H1 (cell line): ENCODE results near the gene PPP1R1C. TPM values are rescaled to one million over a fixed set of nuclear protein-coding genes. Genes with fewer than 3 reads are reported as not detected.

ENCODE experiments used
- CTCF ChIA-PET: fragments of 300-600 bp; sonication (Branson Sonifier 250); formaldehyde crosslinking; loops from one replicate; lab custom pipeline; 2021; ENCODE audit not compliant: partially characterized antibody; lab: Charles Lee
- POLR2A ChIA-PET: fragments of 300-600 bp; sonication (Branson Sonifier 250); formaldehyde crosslinking; loops from one replicate; lab custom pipeline; 2021; ENCODE audit warnings: inconsistent platforms; ENCODE audit not compliant: partially characterized antibody; lab: Charles Lee
- DNase-seq, 2 experiments: peaks; one replicate each; pipeline versions ENCODE4 v3.0.0 to v3.0.0-alpha.2; 2010 to 2022; ENCODE audit warnings: low spot score in 2 of 2, low read depth in 1 of 2, mixed read lengths in 1 of 2
- FAIRE-seq: peaks from 2 replicates; lab custom pipeline; 2011; peaks lifted over from hg19 to GRCh38; lab: Jason Lieb, UNC
- H2AFZ ChIP-seq: 2 replicates; pipeline ENCODE4 v1.8.1; 2012; ENCODE audit warnings: low read length, inconsistent platforms
- H2AK5ac ChIP-seq: 2 replicates; pipeline ENCODE4 v1.6.1; 2013; ENCODE audit warnings: low read depth, low read length
- H2BK120ac ChIP-seq: replicated peaks from 2 replicates; pipeline ENCODE3; 2013; ENCODE audit warnings: low read depth, low read length, inconsistent platforms
- H2BK12ac ChIP-seq: 2 replicates; pipeline ENCODE4 v1.6.1; 2013; ENCODE audit warnings: low read depth, low read length
- H2BK15ac ChIP-seq: 2 replicates; pipeline ENCODE4 v1.6.1; 2013; ENCODE audit warnings: low read length
- H2BK20ac ChIP-seq: 2 replicates; pipeline ENCODE4 v1.6.1; 2013; ENCODE audit warnings: low read length
- H2BK5ac ChIP-seq: 2 replicates; pipeline ENCODE4 v1.6.1; 2013; ENCODE audit warnings: low read depth, low read length
- H3K14ac ChIP-seq: 2 replicates; pipeline ENCODE4 v1.6.1; 2013; ENCODE audit warnings: inconsistent platforms; ENCODE audit not compliant: insufficient read length
- H3K18ac ChIP-seq: 2 replicates; pipeline ENCODE4 v1.6.1; 2013; ENCODE audit warnings: low read length; ENCODE audit errors: extremely low read depth
- H3K23ac ChIP-seq: 2 replicates; pipeline ENCODE4 v1.6.1; 2013; ENCODE audit warnings: inconsistent platforms; ENCODE audit not compliant: insufficient read length
- H3K23me2 ChIP-seq: 2 replicates; pipeline ENCODE4 v1.6.1; 2013; ENCODE audit warnings: low read depth, low read length
- H3K27ac ChIP-seq: 2 replicates; pipeline ENCODE4 v1.6.1; 2011; ENCODE audit warnings: low read depth, low read length, inconsistent platforms
- H3K27me3 ChIP-seq, 4 experiments: replicated peaks in 1 of 4; 1 replicate in 1 of 4; 2 replicates in 3 of 4; pipeline versions ENCODE4 v1.6.1 to v1.8.1; 2011 to 2013; ENCODE audit warnings: low read length in 3 of 4, mild to moderate bottlenecking in 3 of 4, inconsistent platforms in 2 of 4, mixed read lengths in 2 of 4, moderate library complexity in 1 of 4; ENCODE audit not compliant: control insufficient read depth in 3 of 4, insufficient read depth in 3 of 4; ENCODE audit errors: extremely low read depth in 1 of 4
- H3K36me3 ChIP-seq, 4 experiments: 2 replicates each; pipeline versions ENCODE4 v1.6.1 to v1.8.1; 2011 to 2013; ENCODE audit warnings: mild to moderate bottlenecking in 4 of 4, low read length in 3 of 4, moderate library complexity in 2 of 4, control low read depth in 1 of 4, inconsistent platforms in 1 of 4; ENCODE audit not compliant: insufficient read depth in 4 of 4, control insufficient read depth in 2 of 4
- H3K4ac ChIP-seq: replicated peaks from 2 replicates; pipeline ENCODE3; 2013; ENCODE audit warnings: low read length, low read depth, mixed read lengths, inconsistent platforms; ENCODE audit not compliant: insufficient read length
- H3K4me1 ChIP-seq, 4 experiments: replicated peaks in 1 of 4; 1 replicate in 1 of 4; 2 replicates in 3 of 4; pipeline versions ENCODE4 v1.6.1 to v1.8.1; 2011 to 2013; ENCODE audit warnings: low read length in 3 of 4, inconsistent platforms in 2 of 4, mixed read lengths in 1 of 4; ENCODE audit not compliant: insufficient read depth in 4 of 4, control insufficient read depth in 3 of 4
- H3K4me2 ChIP-seq, 2 experiments: 2 replicates each; pipeline versions ENCODE4 v1.6.1 to v1.8.1; 2011 to 2013; ENCODE audit warnings: low read depth in 2 of 2, low read length in 2 of 2, control low read depth in 1 of 2, inconsistent platforms in 1 of 2, mild to moderate bottlenecking in 1 of 2; ENCODE audit not compliant: insufficient read depth in 1 of 2
- H3K4me3 ChIP-seq, 4 experiments: fragments of 200-600, 300-600 bp in 1 of 4; sonication (generic), shearing (Covaris generic), sonication (Bioruptor Twin) in 1 of 4; 2 replicates each; pipeline versions ENCODE4 v1.5.1 to v1.8.1; 2011 to 2016; ENCODE audit warnings: low read length in 4 of 4, low read depth in 3 of 4, control low read depth in 2 of 4, inconsistent platforms in 2 of 4, mild to moderate bottlenecking in 2 of 4, mixed read lengths in 1 of 4, moderate library complexity in 1 of 4; ENCODE audit not compliant: insufficient read depth in 2 of 4; ENCODE audit errors: extremely low read depth in 1 of 4
- H3K56ac ChIP-seq: replicated peaks from 2 replicates; pipeline ENCODE3; 2013; ENCODE audit warnings: low read depth, mild to moderate bottlenecking, mixed read lengths, low read length, inconsistent platforms; ENCODE audit not compliant: insufficient read length
- H3K79me1 ChIP-seq: 2 replicates; pipeline ENCODE4 v1.6.1; 2013; ENCODE audit warnings: low read depth, low read length, control low read depth
- H3K79me2 ChIP-seq, 2 experiments: 2 replicates each; pipeline versions ENCODE4 v1.6.1 to v1.8.1; 2012 to 2013; ENCODE audit warnings: low read length in 2 of 2, mild to moderate bottlenecking in 2 of 2, inconsistent platforms in 1 of 2; ENCODE audit not compliant: insufficient read depth in 2 of 2, control insufficient read depth in 1 of 2
- H3K9ac ChIP-seq, 4 experiments: replicated peaks in 1 of 4; 1 replicate in 1 of 4; 2 replicates in 3 of 4; pipeline versions ENCODE4 v1.6.1 to v1.8.1; 2011 to 2013; ENCODE audit warnings: low read depth in 3 of 4, low read length in 3 of 4, control low read depth in 2 of 4, mild to moderate bottlenecking in 2 of 4, moderate library complexity in 2 of 4, inconsistent platforms in 1 of 4; ENCODE audit errors: extremely low read depth in 1 of 4
- H3K9me3 ChIP-seq, 2 experiments: 2 replicates each; pipeline versions ENCODE4 v1.6.1 to v1.8.1; 2012 to 2013; ENCODE audit warnings: mild to moderate bottlenecking in 2 of 2, moderate library complexity in 2 of 2, control low read depth in 1 of 2, inconsistent platforms in 1 of 2, low read depth in 1 of 2, low read length in 1 of 2, mixed read lengths in 1 of 2; ENCODE audit not compliant: insufficient read depth in 2 of 2
- H4K20me1 ChIP-seq, 2 experiments: replicated peaks in 1 of 2; 2 replicates each; pipeline versions ENCODE3 to v1.8.1; 2011 to 2013; ENCODE audit warnings: inconsistent platforms in 2 of 2, low read length in 2 of 2, mild to moderate bottlenecking in 1 of 2; ENCODE audit not compliant: insufficient read depth in 2 of 2, control insufficient read depth in 1 of 2
- H4K5ac ChIP-seq: 2 replicates; pipeline ENCODE4 v1.6.1; 2013; ENCODE audit warnings: low read length, low read depth, mixed read lengths, inconsistent platforms; ENCODE audit not compliant: insufficient read length
- H4K8ac ChIP-seq: 2 replicates; pipeline ENCODE4 v1.8.0; 2013; ENCODE audit warnings: mild to moderate bottlenecking, moderate library complexity, low read length, inconsistent platforms; ENCODE audit not compliant: insufficient read depth; ENCODE audit errors: extremely low read depth
- H4K91ac ChIP-seq: replicated peaks from 2 replicates; pipeline ENCODE3; 2013; ENCODE audit warnings: low read length, mixed read lengths, inconsistent platforms; ENCODE audit not compliant: insufficient read length
- HDAC6 ChIP-seq: IDR thresholded peaks from one replicate; pipeline ENCODE4 v1.7.1; 2012; ENCODE audit warnings: low read depth, mild to moderate bottlenecking, inconsistent platforms, low read length, moderate library complexity
- JUND ChIP-seq: IDR thresholded peaks from 2 replicates; pipeline ENCODE4 v1.6.1; 2011; ENCODE audit warnings: mild to moderate bottlenecking, improper control_type of control experiment, low read length
- KDM4A ChIP-seq: IDR thresholded peaks from one replicate; pipeline ENCODE4 v1.7.1; 2012; ENCODE audit warnings: low read depth, mild to moderate bottlenecking, moderate library complexity, low read length, inconsistent platforms; ENCODE audit not compliant: severe bottlenecking
- POLR2A ChIP-seq, 2 experiments: IDR thresholded peaks; 1 replicate in 1 of 2; 2 replicates in 1 of 2; pipeline ENCODE4 v1.6.1; 2011; ENCODE audit warnings: low read depth in 2 of 2, low read length in 2 of 2, mild to moderate bottlenecking in 2 of 2; ENCODE audit errors: control extremely low read depth in 1 of 2
- RBBP5 ChIP-seq: IDR thresholded peaks from 2 replicates; pipeline ENCODE4 v1.7.1; 2012; ENCODE audit warnings: low read depth, mild to moderate bottlenecking, inconsistent platforms, low read length, moderate library complexity, borderline replicate concordance
- RFX5 ChIP-seq: IDR thresholded peaks from 2 replicates; pipeline ENCODE4 v1.6.1; 2011; ENCODE audit warnings: low read depth, low read length, improper control_type of control experiment, borderline replicate concordance
- SIX5 ChIP-seq: IDR thresholded peaks from 2 replicates; pipeline ENCODE4 v1.6.1; 2011; ENCODE audit warnings: mild to moderate bottlenecking, low read depth, low read length
- SP4 ChIP-seq: IDR thresholded peaks from 2 replicates; pipeline ENCODE4 v1.6.1; 2012; ENCODE audit warnings: low read length, inconsistent platforms
- TAF1 ChIP-seq: IDR thresholded peaks from 2 replicates; pipeline ENCODE4 v1.6.1; 2011; ENCODE audit warnings: mild to moderate bottlenecking, low read depth, low read length
- TAF7 ChIP-seq: optimal IDR thresholded peaks from 2 replicates; pipeline ENCODE3; 2011; ENCODE audit warnings: low read depth, mild to moderate bottlenecking, inconsistent platforms, low read length, moderate library complexity, borderline replicate concordance
- WGBS, 2 experiments: shearing (Covaris generic) in 1 of 2; methylation state at CpG; one replicate each; pipeline versions ENCODE4 v1.1.6 to v1.1.7; 2013 to 2015; ENCODE audit warnings: low lambda C conversion rate in 2 of 2, mixed read lengths in 2 of 2, inconsistent platforms in 1 of 2, low coverage in 1 of 2, missing lambda C conversion rate in 1 of 2; ENCODE audit not compliant: insufficient replicate concordance in 2 of 2, insufficient coverage in 1 of 2, insufficient read length in 1 of 2; ENCODE audit errors: extremely low coverage in 1 of 2, missing lambda C conversion rate in 1 of 2; 5-methylcytosine and 5-hydroxymethylcytosine counted together
- polyA plus RNA-seq, 7 experiments: library from polyadenylated mRNA; depleted of rRNA in 3 of 7; stranded (reverse) in 5 of 7; unstranded in 2 of 7; fragments of >200 nt in 5 of 7; fragments of 200-250 nt in 2 of 7; gene quantifications; 1 replicate in 5 of 7; 2 replicates in 1 of 7; 4 replicates in 1 of 7; pipeline versions ENCODE4 v1.2.1 to v1.2.3, GENCODE V29; 2011 to 2013; ENCODE audit warnings: missing spikeins in 2 of 7, mixed read lengths in 2 of 7
- total RNA-seq: library from RNA; stranded (reverse); fragmentation: NEBNext Ultra II Directional; extraction: Animal tissue kit (Norgen Biotek cat#: 25700); gene quantifications from 2 replicates; pipeline ENCODE4 v1.2.1, GENCODE V29; 2021

The PPP1R1C gene
- total and polyA plus RNA-seq, 2 of the 8 experiments (the other 6 are each of a cell fraction or from before 2014, with no cell fraction given): 1.3 to 5.3 TPM

GRCh38 chr2:181962142-181962541 is 23.5 kb upstream of the PPP1R1C start:
- Histone ChIP-seq H2BK5ac (no peak overlapping the region), H4K91ac (no peak overlapping the region), H3K56ac (no peak overlapping the region), H3K79me1 (no peaks in the 10 kb centered on the region), H2BK20ac (no peak overlapping the region), H3K23ac (no peak overlapping the region), H2BK15ac (no peak overlapping the region), H3K27ac (no peak overlapping the region), H2AFZ (no peak overlapping the region), H2BK120ac (no peak overlapping the region), H4K20me1 (no peaks in the 10 kb centered on the region), H3K4ac (no peak overlapping the region), H3K18ac (no peak overlapping the region), H3K23me2 (no peaks in the 10 kb centered on the region), H3K9ac (no peak overlapping the region), H3K14ac (no peak overlapping the region), H3K9me3 (no peaks in the 10 kb centered on the region; a peak in 1 of 4 replicates), H3K4me2 (no peak overlapping the region), H3K36me3 (no peaks in the 10 kb centered on the region), H3K27me3 (no peaks in the 10 kb centered on the region), H2AK5ac (no peak overlapping the region), H3K79me2 (no peaks in the 10 kb centered on the region), H2BK12ac (no peak overlapping the region), H3K4me1 (no peaks in the 10 kb centered on the region), H3K4me3 (no peak overlapping the region), H4K5ac (no peak overlapping the region), H4K8ac (no peak overlapping the region)
- FAIRE-seq (no peak), DNase-seq (no peak)
- no peak for TF ChIP-seq TAF1
- no peak for TF ChIP-seq SIX5
- TF ChIP-seq TAF7: no peak
- TF ChIP-seq HDAC6: no peak
- TF ChIP-seq KDM4A: no peak
- no peak for TF ChIP-seq POLR2A (IDR thresholded peaks at IDR 0.05; ENCODE audit: control extremely low read depth in 1 of 2, low read depth in 2 of 2, low read length in 2 of 2)
- TF ChIP-seq SP4: no peak
- TF ChIP-seq RBBP5: no peak
- no peak for TF ChIP-seq JUND
- no peak for TF ChIP-seq RFX5
- WGBS, 2 experiments: 96% methylated on average over 15 of the region's 20 CpGs; no CpG with 5 or more reads in 1 of the 2 experiments
- ChIA-PET POLR2A (no interaction called here), CTCF (interaction anchor here (0.9 to 2.1 kb wide), 5 partner anchors 8 to 125 kb away, joined by 3 to 8 read pairs (median 4); no protein-coding TSS in a partner anchor)
